PFSK-1 (cell line): ENCODE results near the gene HMCN2.

Experiments
- SIN3A ChIP-seq: IDR thresholded peaks from 2 replicates; pipeline ENCODE4 v1.6.1; 2012; ENCODE audit warnings: mild to moderate bottlenecking, low read length, moderate library complexity, borderline replicate concordance; ENCODE audit not compliant: insufficient read depth
- TAF1 ChIP-seq: IDR thresholded peaks from 2 replicates; pipeline ENCODE4 v1.6.1; 2012; ENCODE audit warnings: low read length, control low read depth, borderline replicate concordance; ENCODE audit not compliant: insufficient read depth

DNA sequence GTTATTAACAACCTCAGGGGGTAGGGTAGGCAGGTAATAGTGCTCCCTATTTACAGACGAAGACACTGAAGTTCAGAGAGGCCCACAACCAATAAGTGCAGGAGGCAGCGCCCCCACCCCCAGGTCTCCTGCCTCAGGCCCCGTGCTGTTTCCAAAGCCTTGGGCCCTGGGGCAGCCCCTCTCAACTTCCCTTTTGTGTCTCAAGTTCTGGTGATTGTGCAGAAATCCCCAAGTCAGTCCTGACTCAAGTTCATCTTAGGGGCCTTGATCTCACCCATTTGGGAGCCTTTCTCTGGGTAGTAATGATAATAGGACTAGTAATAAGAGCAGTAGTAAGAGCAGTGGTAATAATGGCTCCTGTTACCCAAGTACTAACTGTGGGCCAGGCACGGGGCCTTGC lies 143.7 kb downstream of the HMCN2 start:
- TF ChIP-seq SIN3A (no peak), TAF1 (no peak)
